ENCODE data around the gene PLXNA4.

PLXNA4 gene

DNA sequence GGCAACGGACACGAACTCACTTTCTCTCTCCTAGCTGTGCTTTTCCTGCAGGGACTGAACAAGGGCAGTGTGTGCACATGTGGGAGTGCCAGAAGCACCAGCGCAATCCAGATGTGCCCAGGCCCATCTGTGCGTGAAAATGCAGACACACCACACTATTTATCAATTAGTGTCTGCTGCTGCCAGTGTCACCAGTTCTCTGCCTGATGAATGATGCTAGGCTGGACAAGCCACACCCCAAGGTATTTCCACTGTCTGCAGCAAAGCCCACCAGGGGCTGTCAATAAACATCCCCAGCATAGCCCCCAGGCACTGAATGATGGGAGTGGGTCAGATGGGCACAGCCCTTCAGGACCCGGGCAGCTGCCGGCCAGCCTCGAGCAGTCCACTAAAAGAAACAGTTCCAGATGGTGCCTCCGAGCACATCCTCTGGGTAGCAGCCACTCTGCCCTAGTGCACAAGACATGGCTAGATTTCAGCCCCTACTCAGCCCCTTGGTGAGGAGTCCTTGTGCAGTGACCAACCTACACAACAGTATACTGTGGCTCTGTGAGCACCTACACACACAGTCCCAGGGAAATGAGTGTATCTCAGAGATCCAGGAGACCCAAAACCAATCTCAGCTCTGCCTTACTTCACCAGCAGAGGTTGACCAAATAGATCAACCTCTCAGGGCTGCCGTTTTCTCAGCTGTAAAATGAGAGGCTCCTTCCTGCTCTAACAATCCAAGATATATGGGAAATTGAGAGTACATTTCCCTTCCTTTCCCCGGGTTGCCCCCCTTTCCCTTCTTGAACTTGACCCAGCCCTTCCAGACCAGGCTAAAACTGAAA, 314.7 kb downstream of the PLXNA4 start:
- Mint-ChIP-seq H3K27me3 (no peaks in the 10 kb centered on the region), H3K9me3 (no peaks in the 10 kb centered on the region), H3K4me1 (no peaks in the 10 kb centered on the region), H3K27ac (no peak overlapping the region), H3K36me3 (no peaks in the 10 kb centered on the region), H3K4me3 (no peak overlapping the region)
- DNase-seq (no peak), ATAC-seq (replicated peaks) (no peak)

DNA sequence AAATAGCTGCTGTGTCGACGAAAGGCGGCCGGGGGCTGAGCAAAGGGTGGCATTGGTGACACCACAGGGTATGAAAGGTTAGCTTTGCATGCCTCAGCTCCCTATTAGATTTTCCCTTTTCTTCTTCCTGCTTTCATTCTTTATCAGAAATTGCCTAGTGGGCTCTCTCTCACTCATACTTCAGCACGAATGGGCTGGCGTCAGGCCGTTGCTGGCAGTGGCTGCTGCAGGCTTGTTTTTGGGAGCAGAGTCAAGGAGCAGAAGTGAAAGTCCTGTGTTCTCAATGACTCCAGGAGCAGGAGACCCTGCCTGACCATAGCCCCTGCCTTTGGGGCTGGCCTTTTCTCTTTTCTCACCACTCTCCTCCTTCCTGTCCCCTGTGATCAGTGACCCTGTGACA, 318.0 kb downstream of the PLXNA4 start:
- H3K4me1 Mint-ChIP-seq, result no peaks in the 10 kb centered on the region
- no peak overlapping the region for H3K27ac Mint-ChIP-seq
- H3K9me3 Mint-ChIP-seq, result no peaks in the 10 kb centered on the region
- no peak overlapping the region for H3K4me3 Mint-ChIP-seq
- no peaks in the 10 kb centered on the region for H3K36me3 Mint-ChIP-seq
- no peak for ATAC-seq (replicated peaks)
- peaks cover 13 to 16% of the 10 kb centered on the region in 2 donors for H3K27me3 Mint-ChIP-seq
- no peak for DNase-seq

DNA sequence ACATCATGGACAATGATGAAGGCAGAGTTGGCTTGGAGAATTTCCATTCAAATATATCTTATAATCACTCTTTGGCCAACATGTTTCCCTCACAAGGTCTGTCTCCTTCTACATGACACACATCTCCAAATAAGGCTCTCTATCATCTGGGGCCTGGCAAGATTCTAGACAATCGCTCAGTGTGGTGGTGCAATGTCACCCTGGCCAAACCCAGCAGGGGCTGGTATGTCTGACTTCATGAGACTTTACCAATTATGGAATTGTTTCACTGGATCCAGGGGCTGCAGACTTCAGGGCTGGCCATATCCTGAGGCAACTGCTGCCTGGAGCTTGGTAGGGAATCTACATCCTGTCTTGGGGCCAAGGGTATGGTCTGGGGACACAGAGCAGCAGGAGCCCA, 319.0 kb downstream of the PLXNA4 start:
- Mint-ChIP-seq H3K27me3 (peaks cover 13 to 16% of the 10 kb centered on the region in 2 donors), H3K9me3 (no peaks in the 10 kb centered on the region), H3K36me3 (no peaks in the 10 kb centered on the region), H3K4me1 (no peaks in the 10 kb centered on the region), H3K27ac (no peak overlapping the region), H3K4me3 (no peak overlapping the region)
- no peak for DNase-seq
- no peak for ATAC-seq (replicated peaks)

DNA sequence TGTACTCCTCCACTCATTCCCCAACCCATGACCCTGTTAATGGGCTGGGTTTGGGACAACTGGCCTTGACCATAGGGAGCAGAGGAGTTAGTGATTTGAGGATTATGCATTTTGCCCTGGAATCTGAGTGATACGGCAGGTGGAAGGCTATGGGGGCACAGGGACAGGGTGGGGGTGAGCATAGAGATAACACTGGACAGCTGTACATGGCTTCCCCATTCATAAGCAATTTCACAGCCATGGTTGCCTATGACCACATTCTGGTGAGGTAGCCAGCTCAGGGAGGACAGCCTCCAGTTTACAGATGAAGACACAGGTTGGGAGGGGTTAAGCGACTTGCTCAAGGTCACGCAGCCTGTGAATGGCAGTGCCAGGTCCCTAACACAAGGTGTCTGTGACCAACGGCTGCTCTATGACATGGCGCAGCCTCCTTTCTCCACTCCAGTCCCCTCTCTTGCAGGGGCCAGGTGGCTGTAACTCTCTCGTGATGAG, 319.5 kb downstream of the PLXNA4 start:
- peaks cover 13 to 16% of the 10 kb centered on the region in 2 donors for H3K27me3 Mint-ChIP-seq
- H3K4me1 Mint-ChIP-seq, result no peaks in the 10 kb centered on the region
- H3K27ac Mint-ChIP-seq, result no peak overlapping the region
- H3K9me3 Mint-ChIP-seq, result no peaks in the 10 kb centered on the region
- ATAC-seq (replicated peaks) (no peak), DNase-seq (no peak)
- no peaks in the 10 kb centered on the region for H3K36me3 Mint-ChIP-seq
- no peak overlapping the region for H3K4me3 Mint-ChIP-seq

DNA sequence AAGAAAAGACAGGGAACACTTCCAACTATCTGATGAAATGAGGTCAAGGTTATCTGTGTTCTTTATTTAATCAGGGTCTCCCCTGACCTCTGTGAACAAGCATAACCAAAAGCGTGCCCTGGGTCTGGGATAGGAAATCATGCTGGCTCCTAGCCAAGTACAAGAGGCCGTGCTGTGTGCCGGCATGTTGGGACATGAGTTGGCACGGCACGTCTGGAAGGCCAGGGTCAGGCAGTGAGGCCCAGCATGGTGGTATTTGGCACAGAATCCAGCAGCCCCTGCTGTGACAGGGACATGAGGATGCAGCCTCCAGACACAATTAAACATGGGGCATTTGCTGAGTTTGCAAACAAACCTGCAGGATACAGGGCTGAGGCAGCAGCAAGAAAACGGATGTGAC, 320.4 kb downstream of the PLXNA4 start:
- Mint-ChIP-seq H3K27ac (no peak overlapping the region), H3K4me1 (no peaks in the 10 kb centered on the region), H3K36me3 (no peaks in the 10 kb centered on the region), H3K4me3 (no peak overlapping the region), H3K9me3 (no peaks in the 10 kb centered on the region), H3K27me3 (peaks cover 13 to 16% of the 10 kb centered on the region in 2 donors)
- ATAC-seq (replicated peaks) (no peak), DNase-seq (no peak)

DNA sequence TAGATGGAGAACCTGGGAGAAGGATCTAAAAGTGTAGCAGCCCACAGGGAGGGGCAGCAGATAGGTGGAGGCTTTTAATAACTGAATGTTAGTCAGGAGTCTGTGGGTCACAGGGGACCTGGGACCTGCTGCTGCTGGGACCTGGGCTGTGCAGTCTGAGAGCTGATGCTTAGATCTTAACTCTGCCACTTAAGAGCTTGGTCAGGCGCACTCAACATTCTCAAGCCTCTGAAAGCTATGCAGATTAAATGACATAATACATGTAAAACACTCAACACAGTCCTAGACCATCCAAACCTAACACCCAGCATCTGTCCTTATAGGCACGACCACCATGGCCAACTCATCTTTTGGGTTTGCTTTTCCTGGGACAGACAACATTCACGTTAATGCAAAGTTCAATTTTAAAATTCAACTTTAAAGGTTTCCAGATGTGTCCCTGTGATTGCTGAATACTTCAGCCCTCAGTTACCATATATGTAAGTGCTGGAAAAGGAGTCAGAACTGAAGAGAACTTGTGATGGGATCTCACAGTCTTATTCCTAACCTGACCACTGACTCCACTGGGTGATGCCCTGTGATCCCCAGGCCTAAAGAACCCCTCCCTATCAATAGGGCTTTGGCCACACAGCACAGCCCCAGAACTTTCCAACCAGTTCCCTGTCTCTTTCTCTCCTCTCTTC, 321.0 kb downstream of the PLXNA4 start:
- Mint-ChIP-seq H3K4me3 (no peak overlapping the region), H3K27me3 (peaks cover 13 to 20% of the 10 kb centered on the region in 2 donors), H3K27ac (no peak overlapping the region), H3K9me3 (no peaks in the 10 kb centered on the region), H3K4me1 (no peaks in the 10 kb centered on the region), H3K36me3 (no peaks in the 10 kb centered on the region)
- ATAC-seq (replicated peaks) (no peak), DNase-seq (no peak)

DNA sequence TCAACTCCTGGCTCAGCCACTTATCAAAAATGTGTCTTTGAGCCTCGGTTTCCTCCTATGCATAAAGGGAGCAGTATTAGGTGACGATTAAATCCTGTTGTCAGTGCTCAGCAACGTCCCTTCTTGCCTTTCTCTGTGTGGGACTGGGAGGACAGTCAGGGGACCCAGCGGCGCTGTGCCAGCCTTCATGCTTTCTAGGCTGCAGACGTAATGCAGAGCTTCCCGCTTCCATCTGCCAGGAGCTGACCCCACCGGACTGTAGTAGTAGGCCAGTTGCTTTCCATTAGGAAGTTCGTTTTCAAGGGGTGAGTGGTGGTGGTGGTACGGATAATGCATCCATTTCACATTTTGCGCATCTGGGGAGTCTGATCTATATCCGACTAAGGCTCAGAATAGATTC, 321.8 kb downstream of the PLXNA4 start:
- H3K4me1 Mint-ChIP-seq, result no peaks in the 10 kb centered on the region
- peaks cover 13 to 23% of the 10 kb centered on the region in 2 donors for H3K27me3 Mint-ChIP-seq
- DNase-seq (no peak), ATAC-seq (replicated peaks) (no peak)
- H3K4me3 Mint-ChIP-seq, result no peak overlapping the region
- no peak overlapping the region for H3K27ac Mint-ChIP-seq
- no peaks in the 10 kb centered on the region for H3K36me3 Mint-ChIP-seq
- H3K9me3 Mint-ChIP-seq, result no peaks in the 10 kb centered on the region

DNA sequence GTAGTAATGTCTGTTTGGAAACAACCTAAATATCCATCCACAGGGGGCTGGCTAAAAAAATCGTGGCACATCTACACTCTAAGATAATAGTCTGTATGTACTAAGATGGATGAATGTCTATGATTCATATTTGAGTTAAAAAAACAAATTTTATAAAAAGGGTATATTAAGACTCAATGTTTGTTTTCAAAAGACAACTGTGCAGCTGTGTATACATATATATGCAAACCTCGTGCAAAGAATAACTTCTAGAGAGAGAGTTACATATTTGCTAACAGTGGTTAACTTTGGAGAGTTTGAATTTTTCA, 323.5 kb downstream of the PLXNA4 start:
- H3K27ac Mint-ChIP-seq, result no peak overlapping the region
- H3K9me3 Mint-ChIP-seq, result peaks cover 2 to 4% of the 10 kb centered on the region in 2 donors
- H3K4me1 Mint-ChIP-seq, result no peaks in the 10 kb centered on the region
- no peaks in the 10 kb centered on the region for H3K36me3 Mint-ChIP-seq
- no peak for DNase-seq
- ATAC-seq (replicated peaks), result no peak
- no peak overlapping the region for H3K4me3 Mint-ChIP-seq
- H3K27me3 Mint-ChIP-seq, result peaks cover 13 to 23% of the 10 kb centered on the region in 2 donors

DNA sequence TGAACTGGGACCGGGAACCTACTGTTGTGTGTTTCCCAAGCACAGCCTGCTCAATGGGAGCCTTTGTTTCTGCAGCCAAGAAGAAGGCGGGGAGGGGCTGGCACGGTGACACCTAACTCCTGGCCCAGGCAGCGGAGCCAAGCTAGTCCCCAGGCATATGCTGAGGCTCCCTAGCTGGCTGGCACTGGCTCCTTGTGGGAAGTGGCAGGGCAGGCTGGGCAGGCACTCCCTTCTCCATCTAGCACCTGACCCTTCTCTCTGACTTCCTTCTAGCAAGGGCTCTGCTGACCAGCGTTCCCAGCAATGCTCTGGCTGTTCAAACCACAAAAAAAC, 325.0 kb downstream of the PLXNA4 start:
- no peaks in the 10 kb centered on the region for H3K4me1 Mint-ChIP-seq
- H3K9me3 Mint-ChIP-seq, result peaks cover 2 to 4% of the 10 kb centered on the region in 2 donors

DNA sequence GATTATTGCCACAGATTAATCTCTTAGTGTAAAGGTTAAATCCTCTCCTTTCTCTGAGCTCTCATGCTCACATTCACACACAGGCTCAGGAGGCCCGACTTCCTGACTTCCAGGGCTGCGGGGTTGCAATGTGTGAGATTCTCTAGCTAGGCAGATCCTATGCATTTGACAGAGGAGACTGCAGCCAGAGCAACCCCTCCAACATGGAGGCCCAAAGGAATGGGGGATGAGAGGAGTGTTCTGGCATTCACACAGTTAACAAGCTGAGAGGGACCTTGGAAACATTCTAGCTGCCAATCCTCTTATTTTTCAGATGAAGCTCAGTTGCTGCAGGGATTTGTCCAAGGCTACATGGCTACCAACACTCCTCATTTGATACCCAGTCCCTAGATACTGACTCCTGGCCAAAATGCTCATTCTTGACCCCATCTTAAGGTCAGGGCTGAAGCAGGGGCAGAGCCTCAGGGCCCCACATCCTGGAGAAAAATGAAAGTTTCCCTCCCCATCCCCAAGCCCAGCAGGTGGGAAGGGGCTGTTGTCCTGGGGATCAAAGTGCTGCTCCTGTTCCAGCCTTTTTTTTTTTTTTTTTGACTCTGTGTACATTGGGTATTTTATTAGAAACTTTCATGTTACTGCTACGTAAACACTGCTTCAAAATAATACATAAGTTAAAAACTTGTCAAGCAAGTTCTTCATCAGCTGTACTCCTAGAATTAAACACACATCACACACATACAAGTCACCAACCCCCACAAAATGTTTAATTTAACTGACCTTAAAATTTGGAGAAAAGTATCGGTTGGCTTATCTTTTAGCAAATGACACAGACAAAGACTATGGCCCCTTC, 325.6 kb downstream of the PLXNA4 start:
- DNase-seq (no peak), ATAC-seq (replicated peaks) (no peak)
- H3K4me1 Mint-ChIP-seq, result no peaks in the 10 kb centered on the region
- H3K9me3 Mint-ChIP-seq, result peaks cover 3 to 5% of the 10 kb centered on the region in 2 donors
- H3K36me3 Mint-ChIP-seq, result no peaks in the 10 kb centered on the region
- peaks cover 16 to 17% of the 10 kb centered on the region in 2 donors for H3K27me3 Mint-ChIP-seq
- no peak overlapping the region for H3K4me3 Mint-ChIP-seq
- peak overlapping the region; percentile 37 for H3K27ac Mint-ChIP-seq

More for the DNA sequence above, 325.0 kb downstream of the PLXNA4 start:
- Mint-ChIP-seq H3K4me3 (no peak overlapping the region), H3K27me3 (peaks cover 22% of the 10 kb centered on the region in 2 donors), H3K36me3 (no peaks in the 10 kb centered on the region), H3K27ac (no peak overlapping the region)
- ATAC-seq (replicated peaks), result no peak
- no peak for DNase-seq

DNA sequence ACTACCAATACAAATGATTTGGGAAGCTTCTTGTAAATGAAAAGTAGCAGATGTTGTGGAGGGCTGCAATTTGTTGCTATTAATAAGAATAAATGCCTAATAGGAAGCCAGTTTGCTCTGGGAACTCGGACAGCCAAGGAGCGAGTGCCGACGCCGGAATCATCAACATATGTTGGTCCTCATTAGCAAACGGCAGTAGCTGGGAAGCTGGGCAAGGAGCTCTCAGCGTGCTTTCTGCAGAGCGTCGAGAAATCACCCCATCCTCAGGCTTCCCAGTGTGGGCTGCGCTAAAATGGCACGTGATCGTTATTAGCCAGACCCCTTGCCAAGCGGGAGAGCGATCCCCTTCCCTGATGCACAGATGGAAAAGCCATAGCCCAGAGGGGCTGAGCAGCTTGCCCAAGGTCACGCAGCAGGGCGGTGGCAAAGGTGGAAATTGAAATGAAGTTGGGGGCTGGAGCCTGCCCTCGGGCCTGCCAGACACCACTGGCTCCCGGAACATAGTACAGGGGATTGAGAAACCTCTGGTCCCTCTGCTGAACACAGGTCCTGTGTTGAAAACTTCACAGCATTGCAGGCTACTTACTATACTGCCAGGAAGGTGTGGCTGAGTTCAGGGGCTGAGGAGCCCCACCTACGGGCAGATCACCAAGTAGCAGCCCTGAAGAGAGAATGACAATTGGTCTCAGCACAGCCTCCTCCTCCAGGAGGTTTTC, 326.9 kb downstream of the PLXNA4 start:
- Mint-ChIP-seq H3K9me3 (peaks cover 5 to 7% of the 10 kb centered on the region in 2 donors), H3K4me3 (no peak overlapping the region), H3K4me1 (no peaks in the 10 kb centered on the region), H3K27me3 (peaks cover 15 to 17% of the 10 kb centered on the region in 2 donors), H3K36me3 (no peaks in the 10 kb centered on the region), H3K27ac (no peak overlapping the region)
- ATAC-seq (replicated peaks), result peak in 1 of 2 donors; percentile 31
- DNase-seq, result no peak

DNA sequence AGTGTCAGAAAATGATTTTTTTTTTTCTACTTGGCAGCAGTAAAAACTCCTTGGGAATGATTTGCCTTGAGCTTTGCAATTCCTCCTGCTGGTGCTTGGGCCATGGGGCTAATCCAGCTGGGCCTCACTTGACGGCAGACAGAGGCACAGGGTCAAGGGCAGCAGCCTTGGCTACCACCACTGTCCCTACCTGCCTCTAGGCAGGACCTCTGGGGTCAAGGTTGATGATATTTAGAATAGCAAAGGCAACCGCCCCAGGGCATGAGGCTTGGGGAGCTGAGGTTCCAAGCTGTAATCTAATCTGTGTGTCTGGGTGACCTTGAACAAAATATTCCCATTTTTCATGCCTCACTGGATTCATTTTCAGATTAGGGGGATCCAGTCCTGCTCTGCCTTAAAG, 327.4 kb downstream of the PLXNA4 start:
- peaks cover 5 to 7% of the 10 kb centered on the region in 2 donors for H3K9me3 Mint-ChIP-seq
- H3K27ac Mint-ChIP-seq, result no peak overlapping the region
- H3K36me3 Mint-ChIP-seq, result no peaks in the 10 kb centered on the region
- ATAC-seq (replicated peaks), result no peak
- peaks cover 12 to 14% of the 10 kb centered on the region in 2 donors for H3K27me3 Mint-ChIP-seq
- DNase-seq, result no peak
- H3K4me3 Mint-ChIP-seq, result no peak overlapping the region
- no peaks in the 10 kb centered on the region for H3K4me1 Mint-ChIP-seq

DNA sequence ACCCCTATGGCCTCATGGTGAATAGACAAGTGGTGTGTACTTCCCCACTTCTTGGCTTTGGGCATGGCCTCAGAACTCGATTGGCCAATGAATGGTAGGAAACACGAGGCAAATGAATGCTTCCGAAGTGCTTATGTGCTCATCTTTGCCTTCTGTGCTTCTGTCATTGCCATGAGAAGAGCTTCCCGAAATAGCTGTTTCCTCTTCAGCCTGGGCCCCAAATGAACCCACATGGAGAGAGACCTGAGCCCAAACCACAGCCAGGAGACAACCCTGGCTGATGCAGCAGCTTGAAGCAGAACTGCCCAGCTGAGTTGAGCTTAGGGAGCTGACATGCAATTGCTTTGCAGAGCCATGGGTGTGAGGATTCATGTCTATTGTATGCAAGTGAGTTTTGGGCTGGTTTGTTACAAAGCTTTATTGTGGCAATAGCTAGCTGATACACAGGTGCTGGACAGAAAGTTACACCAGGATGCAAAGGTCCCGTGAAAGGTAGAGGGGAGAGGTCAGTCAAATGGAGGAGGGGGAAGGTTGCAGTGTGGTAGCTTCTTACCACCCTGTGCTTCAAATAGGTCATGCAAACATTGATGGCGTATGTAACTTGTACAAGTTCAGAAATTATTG, 328.2 kb downstream of the PLXNA4 start:
- no peaks in the 10 kb centered on the region for H3K4me1 Mint-ChIP-seq
- no peaks in the 10 kb centered on the region for H3K36me3 Mint-ChIP-seq
- DNase-seq, result no peak
- H3K27me3 Mint-ChIP-seq, result peaks cover 7 to 9% of the 10 kb centered on the region in 2 donors
- H3K4me3 Mint-ChIP-seq, result no peak overlapping the region
- no peak overlapping the region for H3K27ac Mint-ChIP-seq
- peaks cover 5 to 7% of the 10 kb centered on the region in 2 donors for H3K9me3 Mint-ChIP-seq
- no peak for ATAC-seq (replicated peaks)

Data from stimulated activated naive B cell treated with anti-CD40 and anti-IgM and Interleukin-4, amounts not matched to agents 10 μg/mL and 1 μg/mL and 100 μg/mL, for 72 hours (primary cell).